Mesendoderm (in vitro differentiated cells): Measurements from ENCODE around the gene SDK2.

ENCODE experiments used
- DNase-seq: peaks from one replicate; pipeline ENCODE4 v3.0.0; 2013
- H2AK5ac ChIP-seq: 2 replicates; pipeline ENCODE4 v1.6.1; 2013; ENCODE audit warnings: low read length, inconsistent platforms
- H2BK120ac ChIP-seq: 2 replicates; pipeline ENCODE4 v1.6.1; 2013; ENCODE audit warnings: low read depth, mild to moderate bottlenecking, low read length, moderate library complexity, mixed read lengths
- H2BK15ac ChIP-seq: replicated peaks from 2 replicates; pipeline ENCODE4 v1.6.1; 2013; ENCODE audit warnings: low read depth, mild to moderate bottlenecking, moderate library complexity
- H2BK5ac ChIP-seq: 2 replicates; pipeline ENCODE4 v1.6.1; 2013; ENCODE audit warnings: low read length, inconsistent platforms
- H3K18ac ChIP-seq: 2 replicates; pipeline ENCODE4 v1.6.1; 2013; ENCODE audit warnings: mild to moderate bottlenecking, low read length, mixed read lengths
- H3K23ac ChIP-seq: one replicate; pipeline ENCODE4 v1.6.1; 2013; ENCODE audit warnings: low read length
- H3K27ac ChIP-seq: 2 replicates; pipeline ENCODE4 v1.5.1; 2013; ENCODE audit warnings: low read depth, mild to moderate bottlenecking, inconsistent platforms, low read length, moderate library complexity
- H3K27me3 ChIP-seq: 2 replicates; pipeline ENCODE4 v1.6.1; 2013; ENCODE audit warnings: low read length, control low read depth, mild to moderate bottlenecking, inconsistent platforms; ENCODE audit not compliant: insufficient read depth, poor library complexity
- H3K36me3 ChIP-seq: 2 replicates; pipeline ENCODE4 v1.6.1; 2013; ENCODE audit warnings: low read length, inconsistent platforms; ENCODE audit not compliant: control insufficient read depth, insufficient read depth
- H3K4ac ChIP-seq: one replicate; pipeline ENCODE4 v1.6.1; 2013; ENCODE audit warnings: low read depth, mild to moderate bottlenecking, low read length, moderate library complexity
- H3K4me1 ChIP-seq: 2 replicates; pipeline ENCODE4 v1.6.1; 2013; ENCODE audit warnings: low read depth, low read length, inconsistent platforms; ENCODE audit not compliant: control insufficient read depth
- H3K4me2 ChIP-seq: 2 replicates; pipeline ENCODE4 v1.6.1; 2013; ENCODE audit warnings: low read length
- H3K4me3 ChIP-seq: 2 replicates; pipeline ENCODE4 v1.5.1; 2013; ENCODE audit warnings: mild to moderate bottlenecking, low read length
- H3K56ac ChIP-seq: one replicate; pipeline ENCODE4 v1.6.1; 2013; ENCODE audit warnings: low read length
- H3K79me1 ChIP-seq: 2 replicates; pipeline ENCODE4 v1.6.1; 2013; ENCODE audit warnings: low read length, inconsistent platforms
- H3K79me2 ChIP-seq: 2 replicates; pipeline ENCODE4 v1.6.1; 2013; ENCODE audit warnings: mild to moderate bottlenecking, low read length; ENCODE audit not compliant: control insufficient read depth, insufficient read depth
- H3K9ac ChIP-seq: 2 replicates; pipeline ENCODE4 v1.6.1; 2013; ENCODE audit warnings: low read length, inconsistent platforms
- H4K5ac ChIP-seq: one replicate; pipeline ENCODE4 v1.6.1; 2013; ENCODE audit warnings: low read length
- H4K8ac ChIP-seq: one replicate; pipeline ENCODE4 v1.6.1; 2013; ENCODE audit warnings: low read depth, mild to moderate bottlenecking, control low read depth, low read length, moderate library complexity
- WGBS: extraction: QIAGEN DNeasy Blood & Tissue Kit; methylation state at CpG from one replicate; pipeline ENCODE4 v1.1.7; 2013; ENCODE audit warnings: low lambda C conversion rate, missing lambda C conversion rate; ENCODE audit not compliant: insufficient coverage; ENCODE audit errors: extremely low coverage; 5-methylcytosine and 5-hydroxymethylcytosine counted together

The SDK2 gene

DNA sequence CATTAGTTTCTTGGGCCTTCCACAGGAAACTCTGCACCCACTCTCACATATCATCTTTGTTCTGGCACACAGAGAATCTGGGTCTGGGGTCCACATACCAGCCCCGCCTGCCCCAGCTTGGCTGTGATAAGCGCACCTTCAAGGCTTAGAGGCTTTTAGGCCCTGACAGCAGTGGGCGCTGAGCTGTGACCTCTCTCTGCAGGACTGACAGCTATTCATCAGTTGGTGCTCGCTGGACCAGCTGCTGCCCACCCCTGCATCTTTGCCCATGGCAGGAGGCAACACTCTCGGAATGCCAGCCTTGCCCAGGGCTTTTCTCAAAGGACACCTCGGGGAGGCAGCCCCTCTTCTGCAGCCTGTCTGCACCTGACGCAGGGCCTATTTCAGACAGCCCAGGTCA is 62.9 kb downstream of the SDK2 start:
- Histone ChIP-seq H3K27me3 (no peaks in the 10 kb centered on the region), H3K4me3 (no peak overlapping the region), H4K8ac (no peak overlapping the region), H2BK120ac (no peak overlapping the region), H3K4me1 (no peaks in the 10 kb centered on the region), H3K23ac (no peak overlapping the region), H3K18ac (no peak overlapping the region), H2BK15ac (no peak overlapping the region), H3K4me2 (no peak overlapping the region), H2BK5ac (no peak overlapping the region), H3K27ac (no peak overlapping the region), H3K79me2 (no peaks in the 10 kb centered on the region), H3K56ac (no peak overlapping the region), H2AK5ac (no peak overlapping the region), H3K79me1 (no peaks in the 10 kb centered on the region), H3K9ac (no peak overlapping the region), H4K5ac (no peak overlapping the region), H3K36me3 (no peaks in the 10 kb centered on the region), H3K4ac (no peak overlapping the region)
- no peak for DNase-seq
- no CpG with 5 or more reads among the region's 7 CpGs for WGBS

DNA sequence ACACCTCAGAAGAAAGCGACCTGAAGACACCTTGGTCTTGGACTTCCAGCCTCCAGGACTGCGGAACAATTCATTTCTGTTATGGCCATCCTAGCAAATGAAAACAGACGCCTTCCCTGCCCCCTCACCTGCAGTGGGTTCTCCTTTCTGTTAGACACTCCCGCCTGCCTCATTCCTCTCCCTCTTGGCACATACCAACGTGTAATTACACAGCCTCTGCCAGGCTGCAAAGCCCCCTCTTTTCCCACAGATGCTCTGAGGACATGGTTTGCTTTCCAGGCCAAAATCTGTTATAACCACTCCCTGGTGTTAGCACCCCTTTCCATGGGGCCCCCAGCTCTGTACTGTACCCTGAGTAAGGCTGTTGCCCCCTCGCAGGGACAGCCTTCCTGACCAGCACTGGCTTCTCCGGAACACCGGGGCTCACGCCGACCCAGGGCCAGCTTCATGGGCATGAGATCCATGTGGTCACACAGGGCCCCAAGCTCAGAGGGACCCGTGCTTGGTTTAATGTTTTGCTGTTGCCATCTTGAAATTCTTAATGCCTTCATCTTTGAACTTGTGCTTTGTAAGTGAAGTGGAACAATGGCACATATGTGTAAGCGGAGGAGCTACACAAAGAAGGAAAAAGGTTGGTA is 64.1 kb downstream of the SDK2 start:
- no peak overlapping the region for H2BK120ac ChIP-seq
- H3K23ac ChIP-seq, result no peak overlapping the region
- no peak overlapping the region for H3K18ac ChIP-seq
- H4K5ac ChIP-seq, result no peak overlapping the region
- H3K27ac ChIP-seq, result no peak overlapping the region
- H3K36me3 ChIP-seq, result no peaks in the 10 kb centered on the region
- no peak overlapping the region for H2BK5ac ChIP-seq
- H3K4me1 ChIP-seq, result peaks cover 3% of the 10 kb centered on the region
- no CpG with 5 or more reads among the region's 12 CpGs for WGBS
- no peak overlapping the region for H2AK5ac ChIP-seq
- H3K4me3 ChIP-seq, result no peak overlapping the region
- DNase-seq, result no peak
- H4K8ac ChIP-seq, result no peak overlapping the region
- no peak overlapping the region for H3K56ac ChIP-seq
- H3K4me2 ChIP-seq, result no peak overlapping the region
- no peaks in the 10 kb centered on the region for H3K27me3 ChIP-seq
- no peaks in the 10 kb centered on the region for H3K79me1 ChIP-seq
- no peaks in the 10 kb centered on the region for H3K79me2 ChIP-seq
- no peak overlapping the region for H3K4ac ChIP-seq
- no peak overlapping the region for H3K9ac ChIP-seq
- H2BK15ac ChIP-seq, result no peak overlapping the region

DNA sequence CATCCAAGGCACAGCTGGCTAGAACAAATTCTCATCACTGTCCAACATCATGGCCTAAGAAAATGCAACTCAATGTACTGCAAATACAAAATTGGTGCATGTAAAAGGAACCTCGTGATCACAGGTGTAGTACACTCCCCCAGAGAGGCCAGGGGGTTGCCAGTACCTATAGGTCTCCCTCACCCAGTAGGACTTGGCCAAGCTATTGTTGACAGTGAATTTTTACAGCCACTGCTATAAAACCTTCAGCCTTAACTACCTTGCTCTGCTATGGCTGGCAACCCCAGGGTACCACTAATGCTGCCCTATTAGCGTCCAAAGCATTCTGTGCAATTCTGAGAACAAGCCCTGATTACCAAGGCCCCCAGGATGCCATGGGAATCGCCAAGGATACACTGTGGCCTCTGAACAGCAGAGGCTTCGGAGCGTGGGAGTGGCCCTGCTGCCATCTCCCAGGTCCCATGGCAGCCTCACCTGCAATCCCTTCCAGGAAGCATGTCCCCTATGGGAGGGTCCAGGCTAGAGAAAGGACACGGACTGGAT is 67.6 kb downstream of the SDK2 start:
- Histone ChIP-seq H3K23ac (no peak overlapping the region), H3K4me3 (no peak overlapping the region), H3K4me2 (no peak overlapping the region), H3K4me1 (peaks cover 3% of the 10 kb centered on the region), H3K4ac (no peak overlapping the region), H3K9ac (no peak overlapping the region), H3K18ac (no peak overlapping the region), H4K5ac (no peak overlapping the region), H3K36me3 (no peaks in the 10 kb centered on the region), H2AK5ac (no peak overlapping the region), H3K79me2 (no peaks in the 10 kb centered on the region), H3K27me3 (no peaks in the 10 kb centered on the region), H2BK120ac (no peak overlapping the region), H2BK5ac (no peak overlapping the region), H3K79me1 (no peaks in the 10 kb centered on the region), H4K8ac (no peak overlapping the region), H3K56ac (no peak overlapping the region), H3K27ac (no peak overlapping the region), H2BK15ac (no peak overlapping the region)
- no peak for DNase-seq
- no CpG with 5 or more reads among the region's 6 CpGs for WGBS

DNA sequence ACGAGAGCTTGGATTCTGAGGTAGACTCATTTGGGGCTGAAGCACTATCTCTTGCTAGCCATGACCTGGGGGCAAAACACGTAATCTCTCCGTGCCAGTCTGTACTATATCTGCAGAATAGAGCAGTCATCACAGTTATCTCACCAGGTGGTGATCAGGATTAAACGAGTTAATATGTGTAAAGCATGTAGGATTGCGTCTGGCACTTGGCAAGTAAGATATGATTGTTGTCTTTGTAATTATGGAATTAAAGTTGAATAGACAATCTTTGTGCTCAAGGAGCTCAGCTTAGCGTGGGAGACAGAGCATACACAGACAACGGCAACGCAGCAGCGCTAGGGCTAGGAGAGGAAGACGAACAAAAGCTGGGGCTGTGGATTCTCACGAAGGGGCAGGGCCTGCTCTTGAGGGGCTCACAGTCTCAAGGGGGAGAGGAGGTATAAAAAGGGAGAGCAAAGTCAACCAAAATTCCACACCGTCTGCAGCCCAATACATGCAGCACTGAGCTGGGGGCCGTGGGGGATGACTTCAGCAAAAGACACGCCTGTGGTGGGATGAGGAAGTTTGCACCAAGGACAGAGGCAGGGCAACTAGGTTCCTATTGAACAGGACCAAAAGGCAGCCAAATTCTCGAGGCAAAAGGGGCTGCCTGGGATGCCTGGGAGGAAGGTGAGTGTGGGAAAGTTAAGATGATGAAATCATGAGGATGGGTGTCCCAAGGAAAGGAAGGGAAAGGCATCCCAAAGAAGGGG is 68.6 kb downstream of the SDK2 start:
- Histone ChIP-seq H2BK5ac (no peak overlapping the region), H2BK15ac (no peak overlapping the region), H3K9ac (no peak overlapping the region), H3K27me3 (no peaks in the 10 kb centered on the region), H3K79me2 (no peaks in the 10 kb centered on the region), H3K56ac (peak overlapping the region; percentile 6), H3K4me2 (no peak overlapping the region), H2AK5ac (no peak overlapping the region), H4K8ac (no peak overlapping the region), H3K36me3 (no peaks in the 10 kb centered on the region), H3K18ac (no peak overlapping the region), H3K23ac (no peak overlapping the region), H2BK120ac (no peak overlapping the region), H3K27ac (no peak overlapping the region), H3K4me1 (peaks cover 3% of the 10 kb centered on the region), H3K79me1 (no peaks in the 10 kb centered on the region), H3K4me3 (no peak overlapping the region), H4K5ac (no peak overlapping the region), H3K4ac (no peak overlapping the region)
- no peak for DNase-seq
- no CpG with 5 or more reads among the region's 15 CpGs for WGBS

DNA sequence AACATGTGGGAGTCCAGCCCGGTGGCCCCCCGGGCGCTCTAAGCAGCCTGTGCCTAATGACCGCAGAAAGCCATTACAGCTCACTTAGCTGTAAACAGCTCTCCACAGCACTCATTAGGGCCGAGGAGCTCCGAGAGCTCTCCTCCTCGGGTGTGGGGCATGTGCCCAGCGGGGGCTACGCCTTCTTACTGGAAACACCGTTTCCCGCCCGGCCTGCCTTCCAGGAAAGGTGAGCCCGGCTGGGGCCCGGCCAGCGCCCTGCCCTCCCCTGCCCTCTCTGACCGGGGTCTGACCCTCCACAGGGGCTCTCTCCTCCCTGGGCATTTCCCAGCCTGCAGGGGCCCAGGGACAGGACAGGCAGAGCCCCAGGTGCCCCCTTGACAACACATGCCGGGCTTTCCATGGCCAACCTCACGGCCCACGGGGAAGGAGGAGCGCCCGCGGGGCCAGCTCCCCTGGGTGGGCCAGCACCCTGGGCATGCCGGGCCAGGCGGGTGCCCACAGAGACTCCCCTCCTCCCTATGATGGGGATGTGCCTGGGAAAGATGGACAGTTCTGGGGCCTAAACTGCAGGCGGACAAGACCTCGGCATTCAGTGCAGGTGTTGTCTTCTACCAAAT is 72.6 kb downstream of the SDK2 start:
- H2BK5ac ChIP-seq, result no peak overlapping the region

More for the DNA sequence above, 72.6 kb downstream of the SDK2 start:
- no peak for DNase-seq
- H3K9ac ChIP-seq, result no peak overlapping the region
- H3K56ac ChIP-seq, result no peak overlapping the region
- H3K79me2 ChIP-seq, result no peaks in the 10 kb centered on the region
- H3K18ac ChIP-seq, result no peak overlapping the region
- no peak overlapping the region for H4K8ac ChIP-seq
- H3K4me2 ChIP-seq, result no peak overlapping the region
- H4K5ac ChIP-seq, result no peak overlapping the region
- no CpG with 5 or more reads among the region's 26 CpGs for WGBS
- no peak overlapping the region for H3K4me3 ChIP-seq
- no peaks in the 10 kb centered on the region for H3K79me1 ChIP-seq
- no peak overlapping the region for H2BK15ac ChIP-seq
- H3K4me1 ChIP-seq, result peaks cover 8% of the 10 kb centered on the region
- H3K27ac ChIP-seq, result no peak overlapping the region
- no peaks in the 10 kb centered on the region for H3K36me3 ChIP-seq
- no peaks in the 10 kb centered on the region for H3K27me3 ChIP-seq
- H3K23ac ChIP-seq, result no peak overlapping the region
- no peak overlapping the region for H3K4ac ChIP-seq
- H2AK5ac ChIP-seq, result no peak overlapping the region
- H2BK120ac ChIP-seq, result no peak overlapping the region
